Lower leg skin (tissue), 3 donors: Measurements from ENCODE around the gene TGFB2.

ENCODE experiments used
- POLR2A ChIP-seq, 2 donors: fragments of 450-650 bp; IDR thresholded peaks; one replicate each; pipeline ENCODE4 v1.6.1; 2016 to 2017; ENCODE audit warnings: antibody characterized with exemption in 2 of 2, mild to moderate bottlenecking in 1 of 2, moderate library complexity in 1 of 2
- TF ChIP-seq, protein P1 (sequence below), 3 donors: fragments of 450-650 bp; IDR thresholded peaks; one replicate each; pipeline ENCODE4 v1.5.1; 2016; ENCODE audit warnings: antibody characterized with exemption in 3 of 3, mild to moderate bottlenecking in 3 of 3, moderate library complexity in 2 of 3

- TF ChIP-seq, protein P1, sequence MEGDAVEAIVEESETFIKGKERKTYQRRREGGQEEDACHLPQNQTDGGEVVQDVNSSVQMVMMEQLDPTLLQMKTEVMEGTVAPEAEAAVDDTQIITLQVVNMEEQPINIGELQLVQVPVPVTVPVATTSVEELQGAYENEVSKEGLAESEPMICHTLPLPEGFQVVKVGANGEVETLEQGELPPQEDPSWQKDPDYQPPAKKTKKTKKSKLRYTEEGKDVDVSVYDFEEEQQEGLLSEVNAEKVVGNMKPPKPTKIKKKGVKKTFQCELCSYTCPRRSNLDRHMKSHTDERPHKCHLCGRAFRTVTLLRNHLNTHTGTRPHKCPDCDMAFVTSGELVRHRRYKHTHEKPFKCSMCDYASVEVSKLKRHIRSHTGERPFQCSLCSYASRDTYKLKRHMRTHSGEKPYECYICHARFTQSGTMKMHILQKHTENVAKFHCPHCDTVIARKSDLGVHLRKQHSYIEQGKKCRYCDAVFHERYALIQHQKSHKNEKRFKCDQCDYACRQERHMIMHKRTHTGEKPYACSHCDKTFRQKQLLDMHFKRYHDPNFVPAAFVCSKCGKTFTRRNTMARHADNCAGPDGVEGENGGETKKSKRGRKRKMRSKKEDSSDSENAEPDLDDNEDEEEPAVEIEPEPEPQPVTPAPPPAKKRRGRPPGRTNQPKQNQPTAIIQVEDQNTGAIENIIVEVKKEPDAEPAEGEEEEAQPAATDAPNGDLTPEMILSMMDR (IDR thresholded peaks at IDR 0.05), result no peak
- TF ChIP-seq POLR2A (IDR thresholded peaks at IDR 0.05), result no peak
These were observed 32.1 kb downstream of the TGFB2 start for GRCh38 chr1:218377143-218377660.
